ENCODE results near the gene ICE1.

The ICE1 gene

GRCh38 chr5:5456858-5457257, 34.4 kb downstream of the ICE1 start:
- H3K27ac ChIP-seq (ENCODE audit: low read length, poor library complexity, severe bottlenecking), result no peak overlapping the region
- H3K23ac ChIP-seq (ENCODE audit: low read length in 2 of 2), result no peak overlapping the region
- H3K4ac ChIP-seq (ENCODE audit: low read depth in 1 of 2, low read length in 2 of 2), result no peak overlapping the region
- no peaks in the 10 kb centered on the region for H3K9me3 ChIP-seq (ENCODE audit: control insufficient read depth, low read length)
- H3K79me1 ChIP-seq (replicated peaks; ENCODE audit: low read length, poor library complexity, severe bottlenecking), result peaks cover 22% of the 10 kb centered on the region
- H4K8ac ChIP-seq (ENCODE audit: low read length), result no peak overlapping the region
- H2AK5ac ChIP-seq (ENCODE audit: low read length, severe bottlenecking), result no peak overlapping the region
- H2BK120ac ChIP-seq (ENCODE audit: low read depth, low read length), result no peak overlapping the region
- no peaks in the 10 kb centered on the region for H3K27me3 ChIP-seq (ENCODE audit: control insufficient read depth in 1 of 2, insufficient read depth in 1 of 2, low read length in 2 of 2)
- no peak overlapping the region for H2BK12ac ChIP-seq (ENCODE audit: low read length in 2 of 2)
- H3K18ac ChIP-seq (ENCODE audit: low read depth in 1 of 2, low read length in 2 of 2), result no peak overlapping the region
- H2BK5ac ChIP-seq (ENCODE audit: low read depth, low read length, poor library complexity, severe bottlenecking), result no peak overlapping the region
- H2BK15ac ChIP-seq (ENCODE audit: low read depth, poor library complexity, severe bottlenecking), result no peak overlapping the region
- H3K14ac ChIP-seq (ENCODE audit: low read length in 2 of 2), result no peak overlapping the region
- H4K91ac ChIP-seq (ENCODE audit: low read length), result no peak overlapping the region
- no peak overlapping the region for H3K4me3 ChIP-seq (ENCODE audit: insufficient read depth in 1 of 2, low read depth in 1 of 2, low read length in 2 of 2)
- no peak overlapping the region for H3K4me2 ChIP-seq (ENCODE audit: low read length, poor library complexity, severe bottlenecking)
- no peak overlapping the region for H2AFZ ChIP-seq (ENCODE audit: low read depth, low read length)
- 98% methylated on average over 4 of the region's 5 CpGs for WGBS
- H3K4me1 ChIP-seq (ENCODE audit: control insufficient read depth, insufficient read depth, low read depth, low read length), result no peaks in the 10 kb centered on the region
- H3K36me3 ChIP-seq (ENCODE audit: control insufficient read depth in 1 of 2, insufficient read depth in 2 of 2, low read depth in 1 of 2, low read length in 2 of 2), result peaks cover 28 to 96% of the 10 kb centered on the region in 2 experiments
- DNase-seq, result no peak
- H3K9ac ChIP-seq (ENCODE audit: low read length), result no peak overlapping the region

DNA sequence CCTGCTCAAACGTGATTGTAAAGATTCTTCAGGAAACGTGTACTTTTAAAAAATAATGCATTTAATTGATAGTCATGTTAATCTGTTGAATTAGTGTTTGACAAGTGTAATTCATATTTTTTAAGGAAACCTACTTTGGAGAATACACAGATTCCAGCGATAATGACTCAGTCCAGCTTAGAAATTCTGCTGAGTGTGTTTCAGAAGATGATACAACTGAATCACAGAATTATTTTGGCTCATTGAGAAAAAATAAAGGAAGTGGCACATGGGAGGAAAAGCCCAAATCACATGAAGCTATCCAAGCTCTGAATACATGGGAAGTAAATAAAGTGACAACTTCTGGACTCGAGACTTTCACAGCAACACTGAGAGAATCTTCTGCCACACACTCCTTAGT, 37.8 kb downstream of the ICE1 start:
- Histone ChIP-seq H3K27ac (ENCODE audit: low read length, poor library complexity, severe bottlenecking) (no peak overlapping the region), H3K4me3 (ENCODE audit: insufficient read depth in 1 of 2, low read depth in 1 of 2, low read length in 2 of 2) (no peak overlapping the region), H2BK15ac (ENCODE audit: low read depth, poor library complexity, severe bottlenecking) (no peak overlapping the region), H3K23ac (ENCODE audit: low read length in 2 of 2) (no peak overlapping the region), H3K36me3 (ENCODE audit: control insufficient read depth in 1 of 2, insufficient read depth in 2 of 2, low read depth in 1 of 2, low read length in 2 of 2) (peaks cover 48 to 97% of the 10 kb centered on the region in 2 experiments), H2AK5ac (ENCODE audit: low read length, severe bottlenecking) (no peak overlapping the region), H2BK5ac (ENCODE audit: low read depth, low read length, poor library complexity, severe bottlenecking) (no peak overlapping the region), H2BK120ac (ENCODE audit: low read depth, low read length) (no peak overlapping the region), H3K14ac (ENCODE audit: low read length in 2 of 2) (no peak overlapping the region), H4K91ac (ENCODE audit: low read length) (no peak overlapping the region), H3K18ac (ENCODE audit: low read depth in 1 of 2, low read length in 2 of 2) (no peak overlapping the region), H3K4ac (ENCODE audit: low read depth in 1 of 2, low read length in 2 of 2) (no peak overlapping the region), H3K4me1 (ENCODE audit: control insufficient read depth, insufficient read depth, low read depth, low read length) (no peaks in the 10 kb centered on the region), H3K9me3 (ENCODE audit: control insufficient read depth, low read length) (no peaks in the 10 kb centered on the region), H3K27me3 (ENCODE audit: control insufficient read depth in 1 of 2, insufficient read depth in 1 of 2, low read length in 2 of 2) (no peaks in the 10 kb centered on the region), H3K79me1 (replicated peaks; ENCODE audit: low read length, poor library complexity, severe bottlenecking) (peaks cover 40% of the 10 kb centered on the region), H3K4me2 (ENCODE audit: low read length, poor library complexity, severe bottlenecking) (no peak overlapping the region), H2BK12ac (ENCODE audit: low read length in 2 of 2) (no peak overlapping the region), H2AFZ (ENCODE audit: low read depth, low read length) (no peak overlapping the region), H4K8ac (ENCODE audit: low read length) (no peak overlapping the region), H3K9ac (ENCODE audit: low read length) (no peak overlapping the region)
- 100% methylated on average over 2 of the region's 4 CpGs for WGBS
- no peak for DNase-seq

DNA sequence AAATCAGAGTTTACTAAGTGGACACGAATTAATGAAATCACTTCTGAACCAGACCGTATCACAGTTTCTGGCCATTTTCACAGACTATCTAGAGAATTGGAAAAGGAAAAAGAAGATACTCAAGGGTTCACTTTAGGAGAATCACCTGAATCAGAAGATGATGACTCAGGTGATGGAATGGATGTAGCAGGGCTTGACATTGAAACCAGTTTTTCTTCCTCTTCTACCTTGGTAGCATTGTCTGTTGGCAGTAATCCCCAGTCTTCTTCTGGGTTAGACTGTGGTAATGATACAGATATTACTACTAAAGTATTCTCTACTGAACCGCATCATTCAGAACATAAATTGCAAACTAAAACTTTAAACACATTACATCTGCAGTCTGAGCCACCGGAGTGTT, 38.5 kb downstream of the ICE1 start:
- H3K4me2 ChIP-seq (ENCODE audit: low read length, poor library complexity, severe bottlenecking), result no peak overlapping the region
- no peak overlapping the region for H2BK12ac ChIP-seq (ENCODE audit: low read length in 2 of 2)
- no peak overlapping the region for H3K23ac ChIP-seq (ENCODE audit: low read length in 2 of 2)
- H3K4ac ChIP-seq (ENCODE audit: low read depth in 1 of 2, low read length in 2 of 2), result no peak overlapping the region
- H2BK120ac ChIP-seq (ENCODE audit: low read depth, low read length), result no peak overlapping the region
- no peaks in the 10 kb centered on the region for H3K4me1 ChIP-seq (ENCODE audit: control insufficient read depth, insufficient read depth, low read depth, low read length)
- no peak for DNase-seq
- H2AK5ac ChIP-seq (ENCODE audit: low read length, severe bottlenecking), result no peak overlapping the region
- 97% methylated on average over 3 of the region's 4 CpGs for WGBS
- H2BK15ac ChIP-seq (ENCODE audit: low read depth, poor library complexity, severe bottlenecking), result no peak overlapping the region
- no peaks in the 10 kb centered on the region for H3K9me3 ChIP-seq (ENCODE audit: control insufficient read depth, low read length)
- no peak overlapping the region for H3K4me3 ChIP-seq (ENCODE audit: insufficient read depth in 1 of 2, low read depth in 1 of 2, low read length in 2 of 2)
- H3K36me3 ChIP-seq (ENCODE audit: control insufficient read depth in 1 of 2, insufficient read depth in 2 of 2, low read depth in 1 of 2, low read length in 2 of 2), result peaks cover 48 to 97% of the 10 kb centered on the region in 2 experiments
- no peak overlapping the region for H3K27ac ChIP-seq (ENCODE audit: low read length, poor library complexity, severe bottlenecking)
- no peak overlapping the region for H2AFZ ChIP-seq (ENCODE audit: low read depth, low read length)
- no peak overlapping the region for H4K8ac ChIP-seq (ENCODE audit: low read length)
- H3K9ac ChIP-seq (ENCODE audit: low read length), result no peak overlapping the region
- H2BK5ac ChIP-seq (ENCODE audit: low read depth, low read length, poor library complexity, severe bottlenecking), result no peak overlapping the region
- H3K27me3 ChIP-seq (ENCODE audit: control insufficient read depth in 1 of 2, insufficient read depth in 1 of 2, low read length in 2 of 2), result no peaks in the 10 kb centered on the region
- no peak overlapping the region for H4K91ac ChIP-seq (ENCODE audit: low read length)
- H3K79me1 ChIP-seq (replicated peaks; ENCODE audit: low read length, poor library complexity, severe bottlenecking), result peaks cover 40% of the 10 kb centered on the region
- H3K18ac ChIP-seq (ENCODE audit: low read depth in 1 of 2, low read length in 2 of 2), result no peak overlapping the region
- H3K14ac ChIP-seq (ENCODE audit: low read length in 2 of 2), result no peak overlapping the region

DNA sequence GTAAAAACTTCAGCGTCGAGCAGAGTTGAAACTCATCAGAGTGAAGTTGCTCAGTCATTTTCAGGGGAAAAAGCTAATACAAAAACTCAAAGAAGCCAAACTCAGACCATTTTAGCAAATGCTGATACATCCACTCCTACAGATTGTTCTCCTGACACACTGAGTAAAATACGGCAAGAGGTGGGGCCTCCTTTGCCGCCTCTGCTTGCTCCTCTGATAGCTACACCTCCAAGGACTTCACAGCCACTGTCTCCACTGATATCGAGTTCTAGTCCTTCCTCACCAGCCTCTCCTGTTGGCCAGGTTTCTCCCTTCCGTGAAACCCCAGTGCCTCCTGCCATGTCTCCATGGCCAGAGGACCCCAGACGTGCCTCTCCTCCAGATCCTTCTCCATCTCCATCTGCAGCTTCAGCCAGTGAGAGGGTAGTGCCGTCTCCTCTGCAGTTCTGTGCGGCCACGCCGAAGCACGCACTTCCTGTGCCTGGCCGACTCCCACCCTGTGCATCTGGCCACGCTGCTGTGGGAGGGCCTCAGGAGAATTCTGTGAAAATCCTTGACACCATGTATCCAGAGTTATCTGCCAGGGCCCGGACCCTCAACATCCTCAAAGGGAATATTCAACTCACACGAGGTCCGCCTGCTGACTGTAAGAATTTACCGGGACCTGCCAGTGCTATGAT, 41.7 kb downstream of the ICE1 start:
- no peak overlapping the region for H2BK5ac ChIP-seq (ENCODE audit: low read depth, low read length, poor library complexity, severe bottlenecking)
- peaks cover 31 to 96% of the 10 kb centered on the region in 2 experiments for H3K36me3 ChIP-seq (ENCODE audit: control insufficient read depth in 1 of 2, insufficient read depth in 2 of 2, low read depth in 1 of 2, low read length in 2 of 2)
- no peak overlapping the region for H4K8ac ChIP-seq (ENCODE audit: low read length)
- H3K9me3 ChIP-seq (ENCODE audit: control insufficient read depth, low read length), result no peaks in the 10 kb centered on the region
- peaks cover 38% of the 10 kb centered on the region for H3K79me1 ChIP-seq (replicated peaks; ENCODE audit: low read length, poor library complexity, severe bottlenecking)
- H3K4me2 ChIP-seq (ENCODE audit: low read length, poor library complexity, severe bottlenecking), result no peak overlapping the region
- H2AK5ac ChIP-seq (ENCODE audit: low read length, severe bottlenecking), result no peak overlapping the region
- no peak overlapping the region for H3K4me3 ChIP-seq (ENCODE audit: insufficient read depth in 1 of 2, low read depth in 1 of 2, low read length in 2 of 2)
- no peak overlapping the region for H3K18ac ChIP-seq (ENCODE audit: low read depth in 1 of 2, low read length in 2 of 2)
- no peak overlapping the region for H2BK12ac ChIP-seq (ENCODE audit: low read length in 2 of 2)
- no peak overlapping the region for H3K14ac ChIP-seq (ENCODE audit: low read length in 2 of 2)
- no peak overlapping the region for H3K4ac ChIP-seq (ENCODE audit: low read depth in 1 of 2, low read length in 2 of 2)
- H3K4me1 ChIP-seq (ENCODE audit: control insufficient read depth, insufficient read depth, low read depth, low read length), result no peaks in the 10 kb centered on the region
- H3K23ac ChIP-seq (ENCODE audit: low read length in 2 of 2), result no peak overlapping the region
- H3K9ac ChIP-seq (ENCODE audit: low read length), result no peak overlapping the region
- H3K27me3 ChIP-seq (ENCODE audit: control insufficient read depth in 1 of 2, insufficient read depth in 1 of 2, low read length in 2 of 2), result no peaks in the 10 kb centered on the region
- no peak for DNase-seq
- H3K27ac ChIP-seq (ENCODE audit: low read length, poor library complexity, severe bottlenecking), result no peak overlapping the region
- 95% methylated on average over 18 of the region's 18 CpGs for WGBS
- H2BK15ac ChIP-seq (ENCODE audit: low read depth, poor library complexity, severe bottlenecking), result no peak overlapping the region
- H2AFZ ChIP-seq (ENCODE audit: low read depth, low read length), result no peak overlapping the region
- no peak overlapping the region for H4K91ac ChIP-seq (ENCODE audit: low read length)
- no peak overlapping the region for H2BK120ac ChIP-seq (ENCODE audit: low read depth, low read length)
